Measurements from ENCODE around the gene TXNRD2. TPM values are rescaled to one million over a fixed set of nuclear protein-coding genes. Genes with fewer than 3 reads are reported as not detected.
A peak's percentile ranks its signal among the peaks of the same experiment; 100 is the strongest.

The TXNRD2 gene
- total RNA-seq, 4 donors from 2014 or later, result 19.5 to 34.5 (median 25.6) TPM

GRCh38 chr22:19970031-19970478, 28.4 kb upstream of the TXNRD2 start:
- Histone ChIP-seq H3K36me3 (peaks cover 12 to 31% of the 10 kb centered on the region in 2 donors), H3K4me1 (peaks cover 0 to 20% of the 10 kb centered on the region in 2 donors), H3K27me3 (no peaks in the 10 kb centered on the region), H3K9me3 (no peaks in the 10 kb centered on the region), H3K4me3 (replicated peaks in 1 of 3) (no peak overlapping the region), H3K27ac (peak overlapping the region in 1 of 3 donors; percentile 65)
- DNase-seq, result no peak
- TF ChIP-seq POLR2A (IDR thresholded peaks at IDR 0.05) (no peak), CTCF (IDR thresholded peaks at IDR 0.05) (no peak)
- intact Hi-C loops (cut with DNase I), result loop anchor here (2.0 to 10.0 kb wide), 3 partner anchors 43 to 315 kb away; no protein-coding TSS in a partner anchor
- 77 to 84% methylated on average over 9 of the region's 9 CpGs for WGBS, 2 donors

- peaks cover 0 to 15% of the 10 kb centered on the region in 2 donors for H3K4me1 ChIP-seq
- intact Hi-C loops (cut with DNase I), result no loop called here
- no peak overlapping the region for H3K4me3 ChIP-seq (replicated peaks in 1 of 3)
- WGBS, 2 donors, result 82 to 86% methylated on average over 8 to 11 of the region's 11 CpGs
- TF ChIP-seq CTCF (IDR thresholded peaks at IDR 0.05) (no peak), POLR2A (IDR thresholded peaks at IDR 0.05) (no peak)
- no peaks in the 10 kb centered on the region for H3K27me3 ChIP-seq
- no peaks in the 10 kb centered on the region for H3K9me3 ChIP-seq
- no peak for DNase-seq
- H3K27ac ChIP-seq, result peak overlapping the region in 1 of 3 donors; percentile 25
- H3K36me3 ChIP-seq, result peaks cover 12 to 31% of the 10 kb centered on the region in 2 donors
Measured at GRCh38 chr22:19969141-19969928, 27.7 kb upstream of the TXNRD2 start.

GRCh38 chr22:19968450-19968891, 26.9 kb upstream of the TXNRD2 start:
- intact Hi-C loops (cut with DNase I), result no loop called here
- WGBS, 2 donors, result 88 to 96% methylated on average over 6 to 18 of the region's 18 CpGs
- no peak overlapping the region for H3K27ac ChIP-seq
- H3K4me1 ChIP-seq, result peaks cover under 1 to 17% of the 10 kb centered on the region in 2 donors
- TF ChIP-seq CTCF (IDR thresholded peaks at IDR 0.05), result no peak
- TF ChIP-seq POLR2A (IDR thresholded peaks at IDR 0.05), result no peak
- no peak for DNase-seq
- H3K4me3 ChIP-seq (replicated peaks in 1 of 3), result no peak overlapping the region
- H3K9me3 ChIP-seq, result no peaks in the 10 kb centered on the region
- peaks cover 11 to 30% of the 10 kb centered on the region in 2 donors for H3K36me3 ChIP-seq
- no peaks in the 10 kb centered on the region for H3K27me3 ChIP-seq

GRCh38 chr22:19967850-19968449, 26.3 kb upstream of the TXNRD2 start:
- peaks cover 6 to 25% of the 10 kb centered on the region in 2 donors for H3K36me3 ChIP-seq
- intact Hi-C loops (cut with DNase I), result no loop called here

More at GRCh38 chr22:19967850-19968449, 26.3 kb upstream of the TXNRD2 start:
- peaks cover 5 to 23% of the 10 kb centered on the region in 2 donors for H3K4me1 ChIP-seq
- no peak overlapping the region for H3K4me3 ChIP-seq (replicated peaks in 1 of 3)
- H3K27ac ChIP-seq, result no peak overlapping the region
- 87 to 92% methylated on average over 7 of the region's 7 CpGs for WGBS, 2 donors
- TF ChIP-seq POLR2A (IDR thresholded peaks at IDR 0.05) (no peak), CTCF (IDR thresholded peaks at IDR 0.05) (no peak)
- DNase-seq, result no peak
- H3K9me3 ChIP-seq, result no peaks in the 10 kb centered on the region
- H3K27me3 ChIP-seq, result no peaks in the 10 kb centered on the region

All from thyroid gland (tissue), 4 donors.